Progenitor cell of endocrine pancreas (in vitro differentiated cells): Measurements from ENCODE around the gene KRTAP10-1. TPM values are rescaled to one million over a fixed set of nuclear protein-coding genes. Genes with fewer than 3 reads are reported as not detected.

Source experiments
- DNase-seq: peaks from one replicate; pipeline ENCODE4 v3.0.0; 2021; ENCODE audit warnings: low spot score; ENCODE audit not compliant: unreplicated experiment
- H3K27ac Mint-ChIP-seq: 2 replicates; pipeline ENCODE4 v1.8.0; 2021; ENCODE audit warnings: mild to moderate bottlenecking, moderate library complexity, mixed read lengths
- H3K27me3 Mint-ChIP-seq: 2 replicates; pipeline ENCODE4 v1.8.0; 2021; ENCODE audit warnings: mixed read lengths
- H3K36me3 Mint-ChIP-seq: 2 replicates; pipeline ENCODE4 v1.8.0; 2022; ENCODE audit warnings: mixed read lengths; ENCODE audit not compliant: insufficient read depth
- H3K4me1 Mint-ChIP-seq: 2 replicates; pipeline ENCODE4 v1.8.0; 2021; ENCODE audit warnings: low read depth, mixed read lengths
- H3K4me3 Mint-ChIP-seq: 2 replicates; pipeline ENCODE4 v1.8.0; 2021; ENCODE audit warnings: low read depth, mild to moderate bottlenecking, moderate library complexity, mixed read lengths
- H3K9me3 Mint-ChIP-seq: 2 replicates; pipeline ENCODE4 v1.8.0; 2021; ENCODE audit warnings: low read depth, mixed read lengths
- total RNA-seq: library from RNA; stranded (reverse); gene quantifications from 2 replicates; pipeline ENCODE4 v1.2.1, GENCODE V29; 2021
- TF ChIP-seq, protein P1 (sequence below): fragments of 200-600 bp; sonication (generic); IDR thresholded peaks from one replicate; pipeline ENCODE4 v1.5.0; 2021; ENCODE audit warnings: antibody characterized with exemption, mild to moderate bottlenecking; ENCODE audit not compliant: unreplicated experiment

The KRTAP10-1 gene
- total RNA-seq, 1 donor from 2014 or later = not detected

DNA sequence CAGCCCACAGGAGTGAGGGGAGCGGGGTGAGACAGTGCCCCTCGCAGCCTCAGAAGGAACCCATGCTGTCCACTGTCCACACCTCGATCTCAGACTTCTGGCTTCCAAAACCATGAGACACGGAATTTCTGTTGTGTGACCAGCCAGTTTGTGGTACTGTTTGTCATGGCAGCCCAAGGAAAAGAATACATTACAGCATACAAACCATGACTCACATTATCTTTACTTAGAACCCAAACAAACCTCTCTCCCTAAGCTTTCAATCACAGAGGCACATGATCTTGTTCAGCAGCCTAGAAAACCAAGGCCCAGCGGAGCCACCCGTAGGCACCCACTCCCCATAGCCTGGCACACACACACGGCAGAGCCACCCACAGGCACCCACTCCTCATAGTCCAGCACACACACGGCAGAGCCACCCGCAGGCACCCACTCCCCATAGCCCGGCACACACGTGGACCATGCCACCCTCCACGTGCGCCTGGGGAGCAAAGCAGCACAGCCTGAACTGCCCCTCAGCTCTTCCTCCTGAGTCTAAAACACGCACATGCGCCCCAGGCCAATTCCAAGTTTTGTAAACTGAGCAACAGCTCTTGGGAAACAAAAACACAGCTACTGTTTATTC is 33.1 kb upstream of the KRTAP10-1 start:
- H3K27me3 Mint-ChIP-seq = no peaks in the 10 kb centered on the region

DNA sequence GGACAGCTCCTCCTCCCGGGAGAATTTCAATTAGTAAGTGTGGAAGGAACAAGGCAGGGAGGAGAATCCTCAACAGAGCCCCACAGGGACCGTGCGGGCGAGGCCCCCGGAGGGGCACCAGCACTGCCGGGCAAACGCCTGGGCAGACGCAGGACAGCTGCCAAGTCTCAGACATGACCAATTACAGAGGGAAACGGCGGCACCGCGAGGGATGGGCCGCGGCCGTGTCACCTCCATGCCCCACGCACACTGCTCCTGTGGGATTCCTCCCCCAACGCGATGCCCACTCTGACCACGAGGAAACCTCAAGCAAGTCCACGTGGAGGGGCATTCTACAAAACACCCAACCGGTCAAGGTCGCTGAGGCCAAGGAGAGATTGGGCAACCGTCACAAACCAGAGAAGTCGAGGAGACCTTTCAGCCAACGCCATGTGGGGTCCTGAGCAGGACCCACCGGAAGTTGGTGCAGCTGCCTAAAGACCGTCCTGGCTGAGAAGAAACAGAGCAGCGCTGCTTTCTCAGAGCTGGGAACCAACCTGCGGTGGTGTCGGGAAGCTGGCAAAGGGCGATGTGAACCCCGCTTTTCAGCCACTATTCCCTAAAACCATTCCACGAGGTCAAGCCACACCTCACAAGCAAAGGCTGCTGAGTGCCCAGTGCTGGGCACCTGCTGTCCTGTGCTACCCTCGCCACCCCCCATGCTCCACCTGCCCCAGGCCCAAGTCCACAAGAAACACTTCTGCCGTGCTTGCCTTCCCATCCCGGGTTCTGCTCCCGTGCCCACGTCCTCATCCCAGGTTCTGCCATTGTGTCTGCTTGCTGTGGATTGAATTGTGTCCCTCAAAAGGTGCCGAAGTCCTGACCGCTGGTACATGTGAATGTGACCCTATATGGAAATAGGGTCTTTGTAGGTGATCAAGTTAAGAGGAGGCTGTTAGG is 32.1 kb upstream of the KRTAP10-1 start:
- no peak for DNase-seq
- Mint-ChIP-seq H3K4me3 (no peak overlapping the region), H3K36me3 (no peaks in the 10 kb centered on the region), H3K27me3 (no peaks in the 10 kb centered on the region), H3K27ac (no peak overlapping the region), H3K4me1 (peaks cover 3% of the 10 kb centered on the region), H3K9me3 (peaks cover 15% of the 10 kb centered on the region)
- TF ChIP-seq, protein P1, sequence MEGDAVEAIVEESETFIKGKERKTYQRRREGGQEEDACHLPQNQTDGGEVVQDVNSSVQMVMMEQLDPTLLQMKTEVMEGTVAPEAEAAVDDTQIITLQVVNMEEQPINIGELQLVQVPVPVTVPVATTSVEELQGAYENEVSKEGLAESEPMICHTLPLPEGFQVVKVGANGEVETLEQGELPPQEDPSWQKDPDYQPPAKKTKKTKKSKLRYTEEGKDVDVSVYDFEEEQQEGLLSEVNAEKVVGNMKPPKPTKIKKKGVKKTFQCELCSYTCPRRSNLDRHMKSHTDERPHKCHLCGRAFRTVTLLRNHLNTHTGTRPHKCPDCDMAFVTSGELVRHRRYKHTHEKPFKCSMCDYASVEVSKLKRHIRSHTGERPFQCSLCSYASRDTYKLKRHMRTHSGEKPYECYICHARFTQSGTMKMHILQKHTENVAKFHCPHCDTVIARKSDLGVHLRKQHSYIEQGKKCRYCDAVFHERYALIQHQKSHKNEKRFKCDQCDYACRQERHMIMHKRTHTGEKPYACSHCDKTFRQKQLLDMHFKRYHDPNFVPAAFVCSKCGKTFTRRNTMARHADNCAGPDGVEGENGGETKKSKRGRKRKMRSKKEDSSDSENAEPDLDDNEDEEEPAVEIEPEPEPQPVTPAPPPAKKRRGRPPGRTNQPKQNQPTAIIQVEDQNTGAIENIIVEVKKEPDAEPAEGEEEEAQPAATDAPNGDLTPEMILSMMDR = no peak

More for the DNA sequence above, 33.1 kb upstream of the KRTAP10-1 start:
- Mint-ChIP-seq H3K27ac (peak overlapping the region; percentile 51), H3K4me1 (peaks cover 3% of the 10 kb centered on the region), H3K4me3 (no peak overlapping the region), H3K36me3 (no peaks in the 10 kb centered on the region), H3K9me3 (peaks cover 21% of the 10 kb centered on the region)
- TF ChIP-seq, protein P1 = no peak
- no peak for DNase-seq

DNA sequence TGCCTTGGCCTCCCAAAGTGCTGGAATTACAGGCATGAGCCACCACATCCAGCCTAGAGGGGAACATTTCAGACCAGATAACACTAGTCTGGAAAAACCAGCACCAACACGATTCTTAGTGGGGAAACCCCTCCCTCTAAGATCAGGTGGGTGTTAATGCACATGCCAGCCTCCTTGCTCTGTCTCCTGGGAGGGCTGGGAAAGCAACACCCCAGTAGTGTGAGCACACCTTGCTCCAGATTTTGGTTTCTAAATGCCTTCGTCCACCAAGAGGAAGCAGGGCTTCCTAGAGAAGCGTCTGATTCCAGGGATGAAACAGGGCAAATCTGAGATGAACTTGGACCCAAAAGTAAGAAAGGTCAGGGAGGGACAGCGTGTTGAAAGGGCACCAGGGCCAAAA is 31.3 kb upstream of the KRTAP10-1 start:
- Mint-ChIP-seq H3K27me3 (no peaks in the 10 kb centered on the region), H3K4me1 (peaks cover 3% of the 10 kb centered on the region), H3K4me3 (no peak overlapping the region), H3K9me3 (peaks cover 10% of the 10 kb centered on the region), H3K36me3 (no peaks in the 10 kb centered on the region), H3K27ac (no peak overlapping the region)
- TF ChIP-seq, protein P1 = no peak
- no peak for DNase-seq

DNA sequence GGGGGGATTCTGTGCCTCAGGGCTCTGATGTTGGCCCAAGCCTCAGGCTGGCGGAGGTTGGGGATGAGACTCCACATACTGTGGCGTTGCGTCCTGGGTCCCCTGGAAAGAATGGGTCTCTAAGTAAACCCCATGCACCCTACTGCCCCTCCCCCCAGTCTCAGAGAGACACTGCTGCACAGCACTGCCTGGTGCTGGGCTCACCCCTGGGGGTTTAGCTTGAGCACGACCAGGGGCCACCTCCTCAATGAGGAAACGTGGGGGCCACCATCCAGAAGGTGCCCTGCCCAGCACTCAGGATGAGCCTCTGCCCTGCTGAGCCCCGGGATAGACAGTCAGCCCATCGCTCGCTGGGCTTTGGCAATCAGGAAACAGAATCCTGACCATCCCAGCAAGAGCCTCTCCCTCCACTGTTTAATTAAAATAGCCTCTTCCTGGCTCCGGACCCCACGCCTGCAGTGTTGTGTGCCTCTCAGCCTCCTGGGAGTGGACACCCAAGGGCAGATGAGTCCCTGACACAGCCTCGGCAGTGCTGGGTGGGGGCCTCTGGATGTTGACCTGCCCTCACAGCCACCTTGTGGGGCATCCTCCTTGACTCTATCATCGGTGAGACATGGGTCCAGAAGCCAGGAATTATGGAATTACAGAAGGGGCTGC is 30.0 kb upstream of the KRTAP10-1 start:
- DNase-seq = no peak

More for the DNA sequence above, 30.0 kb upstream of the KRTAP10-1 start:
- Mint-ChIP-seq H3K4me1 (peaks cover 3% of the 10 kb centered on the region), H3K27ac (no peak overlapping the region), H3K9me3 (peaks cover 10% of the 10 kb centered on the region), H3K27me3 (no peaks in the 10 kb centered on the region), H3K36me3 (no peaks in the 10 kb centered on the region), H3K4me3 (no peak overlapping the region)
- TF ChIP-seq, protein P1 = no peak
